Measurements from ENCODE around the gene TTLL6.

TTLL6 gene

DNA sequence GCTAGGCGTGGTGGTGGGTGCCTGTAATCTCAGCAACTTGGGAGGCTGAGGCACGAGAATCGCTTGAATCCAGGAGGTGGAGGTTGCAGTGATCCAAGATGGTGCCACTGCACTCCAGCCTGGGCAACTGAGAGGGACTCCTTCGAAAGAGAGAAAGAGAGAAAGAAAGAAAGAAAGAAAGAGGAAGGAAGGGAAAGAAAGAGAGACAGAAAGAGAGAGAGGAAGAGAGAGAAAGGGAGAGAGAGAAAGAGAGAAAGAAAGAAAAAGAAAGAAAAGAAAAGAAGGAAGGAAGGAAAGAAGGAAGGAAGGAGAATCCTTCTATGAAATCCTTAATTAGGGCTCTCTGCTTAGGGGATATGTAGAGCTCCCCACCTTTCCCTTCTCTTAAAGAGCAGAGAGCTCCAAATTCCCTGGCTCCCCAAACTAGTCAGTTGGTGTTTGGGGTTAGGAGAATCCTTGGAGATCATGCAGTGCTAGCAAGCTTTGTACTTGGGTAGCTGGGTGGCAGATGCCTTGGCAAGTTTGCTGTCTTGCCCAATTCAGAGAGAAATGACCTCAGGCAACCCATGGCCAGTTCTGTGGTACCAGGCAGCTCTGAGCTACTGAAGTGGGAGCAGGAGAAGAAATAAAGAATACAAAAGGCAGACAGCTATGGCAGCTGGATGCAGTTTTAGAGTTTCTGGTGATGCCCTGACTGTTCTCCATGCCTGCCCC lies 79.5 kb downstream of the TTLL6 start:
- no peak for DNase-seq (ENCODE audit: low spot score)

DNA sequence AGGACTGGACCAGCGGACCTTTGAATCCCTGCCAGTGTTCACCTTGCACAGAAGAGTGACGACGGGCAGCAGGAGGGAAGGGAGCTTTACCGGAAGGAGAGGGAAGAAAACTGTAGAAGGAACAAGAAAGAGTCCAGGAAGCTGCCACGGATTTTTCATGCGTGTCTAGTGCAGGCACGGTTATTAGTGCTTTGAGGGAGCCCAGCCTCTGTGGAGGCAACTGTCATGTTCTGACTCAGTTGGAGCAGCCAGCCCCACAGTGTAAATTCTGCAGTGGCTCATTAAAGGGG lies 82.0 kb downstream of the TTLL6 start:
- DNase-seq (ENCODE audit: low spot score) = no peak

DNA sequence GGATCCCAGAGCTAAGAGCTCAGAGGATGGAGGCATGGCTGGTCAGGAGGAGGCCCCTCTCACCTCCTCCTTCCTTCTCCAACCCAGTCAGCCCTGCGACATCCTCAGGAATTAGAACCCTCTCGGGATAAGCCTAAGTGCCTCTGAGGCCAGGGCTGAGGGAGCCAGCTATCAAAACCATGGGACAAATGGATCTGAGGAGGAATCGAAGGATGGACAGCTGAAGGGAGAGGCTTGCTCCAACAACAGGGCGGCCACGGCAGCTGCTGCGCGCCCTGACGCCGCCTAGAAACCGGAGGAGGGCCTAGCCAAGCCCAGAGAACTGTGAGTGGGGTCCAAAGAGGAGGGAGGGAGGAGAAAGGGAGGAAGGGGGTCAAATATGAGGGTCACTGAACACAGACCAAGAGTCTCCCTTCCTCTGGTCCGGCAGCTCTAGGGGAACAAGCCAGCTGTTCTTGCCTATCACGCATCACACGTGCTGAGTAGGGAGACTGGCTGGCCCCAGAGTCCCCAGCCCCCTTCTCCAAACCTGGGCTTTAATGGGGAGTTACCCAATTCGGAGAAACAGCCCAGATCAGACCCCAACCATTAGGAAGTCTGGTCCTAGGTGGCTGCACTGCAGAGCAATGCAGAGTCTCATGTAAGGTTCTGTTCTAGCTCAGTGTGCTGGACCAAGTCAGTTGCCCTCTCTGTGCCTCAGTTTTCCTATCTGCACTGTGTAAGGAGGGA lies 82.5 kb downstream of the TTLL6 start:
- no peak for DNase-seq (ENCODE audit: low spot score)

DNA sequence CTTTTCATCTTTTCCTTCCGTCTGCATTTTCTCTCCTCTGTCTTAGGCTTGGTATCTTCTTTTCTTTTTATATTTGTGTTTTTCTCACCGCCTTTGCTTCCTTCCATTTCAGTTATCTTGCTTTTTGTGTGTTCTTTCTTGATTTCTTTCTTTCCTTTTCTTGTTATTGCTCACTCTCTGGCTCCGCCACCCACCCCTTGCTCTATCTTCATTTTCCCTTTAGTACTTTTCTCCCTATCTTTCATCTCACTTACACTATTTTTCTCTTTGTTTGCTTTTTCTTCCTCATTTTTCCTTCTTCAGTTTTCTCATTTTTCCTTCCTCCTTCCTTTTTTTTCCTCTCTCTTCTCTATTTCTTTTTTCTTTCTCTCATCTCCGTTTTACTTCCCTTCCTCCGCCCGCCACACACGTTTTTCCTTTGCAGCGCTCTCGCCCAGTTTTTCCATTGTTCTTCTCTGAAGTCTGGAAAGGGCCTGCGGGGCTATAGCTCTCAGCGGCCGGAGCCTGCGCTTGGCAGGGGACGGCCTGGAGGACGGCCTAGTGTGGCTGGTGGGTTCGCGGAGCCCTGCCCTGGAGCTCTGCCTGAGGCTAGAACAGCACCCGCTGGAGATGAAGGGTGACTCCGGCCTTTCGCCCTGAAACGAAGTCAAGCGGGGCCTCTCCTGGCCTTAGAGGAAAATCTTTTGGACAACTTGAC lies 83.2 kb downstream of the TTLL6 start:
- DNase-seq (ENCODE audit: low spot score) = no peak

DNA sequence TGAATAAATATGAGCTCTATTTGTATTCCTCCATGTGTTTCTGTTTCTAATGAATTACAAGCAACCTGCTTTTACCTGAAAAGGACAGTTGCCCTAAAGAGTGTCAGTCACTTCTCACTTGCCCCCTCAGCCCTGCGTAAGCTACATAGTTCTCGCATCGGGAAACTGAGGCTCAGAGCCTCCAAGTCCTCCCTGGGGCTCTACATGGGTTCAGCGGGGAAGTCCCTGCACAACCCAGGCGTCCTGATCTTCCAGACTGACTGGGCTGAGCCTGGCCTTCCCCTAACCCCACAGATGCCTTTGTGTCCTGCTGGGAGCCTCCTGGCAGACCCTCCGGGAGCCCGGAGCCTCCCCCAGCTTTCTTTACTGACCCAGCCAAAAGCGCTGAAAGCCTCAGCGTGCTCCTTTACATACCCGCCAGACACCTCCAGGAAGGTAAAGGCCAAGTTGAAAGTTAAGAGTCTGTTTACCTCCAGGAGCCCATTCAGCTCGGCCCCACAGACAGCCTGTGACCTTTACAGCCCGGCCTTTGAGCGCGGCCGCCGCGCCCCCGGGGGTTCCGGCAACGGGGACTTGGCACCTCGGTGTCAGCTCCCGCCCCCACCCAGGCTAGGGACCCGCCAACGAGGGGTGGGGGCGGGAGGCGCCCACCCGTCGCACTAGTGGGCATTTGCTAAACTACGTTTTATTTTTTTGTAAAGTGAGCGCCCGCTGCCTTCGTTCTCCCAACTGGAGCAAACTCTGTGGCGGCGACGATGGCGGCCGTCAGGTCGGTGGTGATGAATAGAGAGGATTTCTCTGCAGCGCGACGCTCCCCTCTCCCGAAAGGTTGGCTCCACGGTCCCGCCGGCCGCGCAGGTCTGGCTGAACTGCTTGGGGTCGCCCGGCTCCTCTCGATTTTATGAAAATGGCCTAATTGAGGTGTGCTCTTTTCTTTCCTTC lies 84.1 kb downstream of the TTLL6 start:
- DNase-seq (ENCODE audit: low spot score) = no peak

DNA sequence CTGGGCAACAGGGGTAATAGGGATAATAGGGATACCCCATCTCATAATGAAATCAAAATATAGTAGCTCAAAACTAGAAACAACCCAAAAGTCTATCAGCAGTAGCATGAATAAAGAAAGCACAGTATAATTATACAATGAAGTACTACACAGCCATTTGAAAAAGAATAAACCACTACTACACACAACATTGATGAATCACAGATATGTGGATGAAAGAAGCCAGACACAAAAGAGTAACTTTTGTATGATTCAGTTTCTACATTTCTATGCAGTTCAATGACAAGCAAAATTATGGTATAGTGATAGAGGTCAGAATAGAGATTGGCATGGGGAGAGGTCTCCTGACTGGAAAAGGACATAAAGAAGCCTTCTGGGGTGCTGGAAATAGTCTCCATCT lies 85.7 kb downstream of the TTLL6 start:
- DNase-seq (ENCODE audit: low spot score) = no peak

DNA sequence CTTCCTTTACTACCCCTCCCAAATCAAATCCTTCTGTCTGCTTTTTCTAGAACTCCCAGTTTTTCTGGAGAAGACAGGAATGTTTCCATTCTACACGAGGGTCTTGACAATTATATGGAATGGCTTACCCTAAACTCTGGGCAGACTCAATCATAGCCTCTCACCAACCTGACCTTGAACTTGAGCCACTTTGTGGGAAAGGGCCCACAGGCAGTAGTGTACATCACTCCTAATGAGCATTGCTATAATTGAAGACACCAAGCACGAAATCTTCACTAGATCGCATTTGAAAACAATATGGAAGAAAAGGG lies 86.8 kb downstream of the TTLL6 start:
- no peak for DNase-seq (ENCODE audit: low spot score)

DNA sequence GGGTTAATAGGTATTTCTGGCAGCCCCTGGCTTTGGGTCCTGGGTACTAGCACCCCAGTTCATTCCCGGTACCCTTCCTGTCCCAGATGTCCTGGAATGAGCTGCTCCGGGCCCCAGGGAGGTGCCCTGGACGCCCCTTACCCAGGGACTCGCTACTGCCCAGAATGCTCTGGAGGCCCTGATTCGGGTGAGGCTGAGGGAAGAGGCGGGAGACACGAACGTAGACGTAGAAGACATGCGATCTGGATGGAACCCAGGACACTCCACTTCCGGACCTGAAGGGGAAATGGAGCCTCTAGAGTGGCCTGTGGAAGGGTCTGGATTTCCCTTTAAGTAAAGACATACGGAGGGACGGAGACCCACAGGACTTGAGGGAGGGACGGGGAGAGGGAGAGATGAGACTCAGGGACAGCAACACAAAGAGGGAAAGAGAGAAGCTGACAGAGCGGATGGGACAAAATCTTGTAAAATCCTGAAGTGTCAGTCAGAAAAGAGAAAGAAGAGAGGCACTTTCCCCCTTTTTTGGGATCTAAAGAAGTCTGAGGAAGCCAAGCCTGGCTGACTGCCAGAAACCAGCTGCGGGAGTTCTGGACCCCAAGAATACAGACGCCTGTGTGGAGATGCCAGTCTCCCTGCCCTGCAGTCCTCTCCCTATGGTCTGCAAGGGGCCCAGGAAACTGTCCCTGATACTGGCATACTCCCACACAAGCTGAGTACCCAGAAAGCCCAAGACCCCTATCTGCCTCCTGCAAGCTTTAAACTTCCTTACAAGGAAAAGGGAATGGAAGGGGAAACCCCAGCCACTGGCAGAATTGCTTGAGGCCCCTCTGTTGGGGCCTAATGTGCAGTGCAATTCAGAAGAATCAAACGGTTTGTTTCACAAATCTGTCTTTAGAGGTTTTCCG lies 87.4 kb downstream of the TTLL6 start:
- DNase-seq (ENCODE audit: low spot score) = no peak

DNA sequence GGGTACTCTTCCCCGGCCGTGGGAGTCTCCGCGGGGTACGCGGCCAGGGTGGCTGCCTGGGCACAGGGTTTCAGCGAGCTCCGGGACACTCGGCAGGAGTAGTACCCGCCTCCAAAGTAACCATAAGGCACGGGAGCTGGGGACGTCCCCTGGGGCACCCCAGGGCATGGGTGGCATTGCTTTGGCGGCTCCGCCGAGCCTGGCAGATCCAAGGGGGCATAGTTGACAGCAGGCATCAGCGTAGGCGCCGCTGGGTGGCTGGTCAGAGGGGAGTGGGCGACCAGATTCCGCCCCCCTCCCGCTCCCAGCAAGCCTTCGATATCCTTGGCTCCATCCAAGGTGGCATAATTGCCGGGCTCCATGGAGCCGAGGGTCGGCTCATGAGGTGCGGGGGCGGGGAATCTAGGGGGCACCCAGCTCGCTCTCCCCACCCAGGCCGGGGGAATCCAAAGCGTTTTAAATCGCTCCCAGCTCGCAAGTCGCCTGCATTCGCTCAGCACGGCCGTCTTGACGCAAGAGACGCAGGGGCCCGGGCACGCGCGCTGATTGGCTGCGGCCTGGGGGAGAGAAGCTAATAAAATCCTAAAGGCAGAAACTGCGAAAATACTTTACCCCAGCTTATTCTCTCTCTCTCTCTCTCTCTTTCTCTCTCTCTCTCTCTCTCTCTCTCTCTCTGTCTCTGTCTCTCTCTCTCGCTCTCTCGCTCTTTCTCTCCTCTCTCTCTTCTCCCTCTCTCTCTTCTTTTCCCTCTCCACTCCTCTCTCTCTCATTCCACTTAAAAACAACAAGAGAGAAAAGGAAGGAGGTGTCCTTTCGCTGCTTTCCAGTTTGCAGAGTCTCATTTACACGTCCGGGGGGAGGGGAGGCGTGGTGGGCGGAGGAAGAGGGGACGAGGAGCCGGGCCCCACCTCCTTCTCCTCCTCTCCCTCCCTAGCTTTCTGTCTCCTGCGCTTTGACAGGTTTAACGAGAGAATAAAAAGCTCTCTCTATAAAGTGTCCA lies 88.5 kb downstream of the TTLL6 start, which contains the start of gene HOXB13:
HOXB13 (minus strand) TSS at position 519 of the 1,000 bp plus-strand sequence; CDS start at position 362, 157 bp downstream.
- DNase-seq (ENCODE audit: low spot score) = no peak

DNA sequence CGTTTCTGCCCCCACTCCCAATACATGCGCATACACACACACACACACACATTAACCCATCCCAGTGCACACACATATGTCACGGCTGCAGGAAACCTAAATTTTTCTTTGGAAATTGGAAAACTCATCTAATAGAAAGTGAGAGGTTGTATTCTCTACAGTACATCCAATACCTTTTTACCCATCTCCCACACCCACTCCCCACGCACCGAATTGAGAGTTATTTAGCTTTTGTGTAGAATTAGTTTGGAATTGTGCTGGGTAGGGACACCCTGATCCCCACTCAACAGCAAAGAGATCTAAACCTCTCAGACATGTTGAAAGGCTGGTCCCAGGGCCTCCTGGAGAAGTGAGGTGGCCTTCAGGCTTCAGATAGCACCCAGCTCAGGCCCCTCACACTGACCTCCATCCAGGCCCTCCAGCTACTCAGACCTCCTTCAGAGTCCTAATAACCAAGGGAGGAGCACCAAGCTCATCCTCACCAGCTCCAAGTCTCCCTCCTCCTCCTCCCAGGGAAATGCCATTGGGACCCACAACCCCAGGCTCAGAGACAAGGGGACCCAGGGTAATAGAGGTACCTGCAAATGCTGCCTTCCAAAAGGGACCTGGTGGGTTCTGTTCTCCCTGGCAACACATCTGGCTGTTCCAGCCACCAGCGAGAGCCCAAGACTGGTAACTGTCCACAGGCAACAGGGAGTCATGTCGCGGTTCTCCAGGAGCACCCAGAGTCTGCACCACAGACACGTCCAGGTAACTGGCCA lies 89.4 kb downstream of the TTLL6 start:
- DNase-seq (ENCODE audit: low spot score) = no peak

DNA sequence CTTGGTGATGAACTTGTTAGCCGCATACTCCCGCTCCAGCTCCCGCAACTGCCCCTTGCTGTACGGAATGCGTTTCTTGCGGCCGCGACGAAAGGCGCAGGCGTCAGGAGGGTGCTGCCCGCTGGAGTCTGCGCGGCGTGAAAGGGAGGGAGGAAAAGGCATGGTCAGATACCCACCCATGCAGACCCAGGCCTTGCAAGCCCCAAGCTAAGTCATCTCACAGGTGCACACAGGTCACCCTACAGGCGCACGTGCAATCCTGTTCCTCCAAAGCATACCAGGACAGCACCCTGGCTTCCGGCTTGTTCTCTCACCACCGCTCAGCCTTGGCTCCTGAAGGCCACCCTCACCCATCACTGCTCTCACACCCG lies 90.1 kb downstream of the TTLL6 start:
- DNase-seq (ENCODE audit: low spot score) = no peak

DNA sequence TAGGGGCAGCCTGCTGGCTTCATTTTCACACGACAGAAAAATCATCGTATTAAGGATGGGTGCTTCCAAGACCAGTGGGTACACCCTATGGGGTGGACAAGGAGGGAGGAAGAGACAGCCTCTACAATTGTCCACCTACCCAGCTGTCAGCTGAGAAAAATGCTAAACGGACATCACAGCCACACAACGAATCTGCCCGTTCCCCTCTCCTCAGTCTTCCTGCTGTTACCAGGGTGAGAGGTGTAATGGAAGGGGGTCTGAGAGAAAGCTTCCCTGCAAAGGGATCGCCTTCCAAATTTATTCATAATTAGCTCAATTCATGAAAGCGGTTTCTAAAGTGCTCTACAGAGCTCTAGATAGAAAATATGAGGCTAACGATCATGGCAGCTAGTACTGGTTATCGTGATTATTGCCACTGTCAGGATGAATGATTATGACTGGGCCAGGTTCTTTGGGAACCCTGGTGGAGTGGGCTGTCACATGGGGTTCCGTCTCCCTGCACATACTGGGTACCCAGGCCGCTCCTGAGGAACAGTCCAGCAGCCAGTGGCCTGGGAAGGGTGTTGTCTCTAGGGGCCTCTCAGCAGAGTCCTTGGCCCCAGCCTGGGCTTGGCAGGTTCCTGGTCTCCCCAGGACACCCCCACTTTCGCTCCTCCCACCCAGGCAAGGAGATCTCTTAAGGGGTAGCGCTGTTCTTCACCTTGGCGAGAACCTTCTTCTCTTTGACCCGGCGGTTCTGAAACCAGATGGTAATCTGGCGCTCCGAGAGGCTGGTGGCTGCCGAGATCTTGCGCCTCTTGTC lies 90.7 kb downstream of the TTLL6 start:
- no peak for DNase-seq (ENCODE audit: low spot score)

DNA sequence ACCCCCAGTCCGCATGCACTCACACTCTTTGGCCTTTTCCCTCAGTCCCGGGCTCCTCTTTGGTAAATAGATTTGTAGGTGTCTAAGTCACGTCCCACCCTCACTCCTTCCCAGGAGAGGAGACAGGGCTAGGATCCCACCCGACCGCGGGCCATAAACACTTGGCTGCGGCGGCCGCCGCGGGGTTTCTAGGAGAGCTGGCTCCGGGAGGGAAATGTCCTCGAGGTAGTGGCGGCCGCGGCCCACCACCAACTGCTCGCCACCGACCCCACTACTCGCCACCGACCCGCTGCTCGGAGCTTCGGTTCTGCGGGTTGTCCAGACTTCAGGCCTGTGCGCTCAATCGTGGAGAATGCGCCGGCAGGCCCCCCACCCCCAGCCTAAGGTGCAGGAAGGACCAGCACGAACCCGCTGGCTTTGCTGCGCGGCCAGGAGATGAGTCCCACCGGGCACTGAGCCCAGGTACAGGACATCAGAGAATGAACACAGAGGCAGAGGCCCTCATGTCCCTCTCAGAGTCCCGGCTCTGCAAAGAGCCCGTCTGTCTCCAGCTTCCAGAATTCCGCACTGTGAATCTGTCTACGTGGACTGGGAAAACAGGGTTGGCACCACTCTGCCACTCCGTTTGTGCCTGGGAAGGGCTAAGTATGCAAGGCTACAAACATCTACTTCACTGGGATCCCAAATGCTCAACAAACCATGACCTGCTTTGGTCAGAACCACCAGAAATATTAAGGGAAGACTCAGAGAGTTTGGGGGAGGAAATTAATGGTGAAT lies 91.6 kb downstream of the TTLL6 start:
- no peak for DNase-seq (ENCODE audit: low spot score)

DNA sequence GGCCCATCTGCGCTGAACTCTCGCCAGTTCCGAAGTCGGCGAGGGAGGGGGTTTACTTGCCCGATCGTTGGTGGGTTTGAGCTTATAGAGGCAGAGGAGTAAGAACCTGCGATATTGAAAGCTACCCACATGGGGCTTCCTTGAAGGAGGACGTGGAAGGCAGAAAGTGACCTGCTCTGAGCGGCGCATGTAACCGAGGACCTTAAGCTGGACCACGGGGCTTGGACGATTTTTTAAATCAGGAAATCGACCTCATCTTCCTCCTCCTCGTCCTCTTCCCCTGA lies 92.1 kb downstream of the TTLL6 start:
- no peak for DNase-seq (ENCODE audit: low spot score)

DNA sequence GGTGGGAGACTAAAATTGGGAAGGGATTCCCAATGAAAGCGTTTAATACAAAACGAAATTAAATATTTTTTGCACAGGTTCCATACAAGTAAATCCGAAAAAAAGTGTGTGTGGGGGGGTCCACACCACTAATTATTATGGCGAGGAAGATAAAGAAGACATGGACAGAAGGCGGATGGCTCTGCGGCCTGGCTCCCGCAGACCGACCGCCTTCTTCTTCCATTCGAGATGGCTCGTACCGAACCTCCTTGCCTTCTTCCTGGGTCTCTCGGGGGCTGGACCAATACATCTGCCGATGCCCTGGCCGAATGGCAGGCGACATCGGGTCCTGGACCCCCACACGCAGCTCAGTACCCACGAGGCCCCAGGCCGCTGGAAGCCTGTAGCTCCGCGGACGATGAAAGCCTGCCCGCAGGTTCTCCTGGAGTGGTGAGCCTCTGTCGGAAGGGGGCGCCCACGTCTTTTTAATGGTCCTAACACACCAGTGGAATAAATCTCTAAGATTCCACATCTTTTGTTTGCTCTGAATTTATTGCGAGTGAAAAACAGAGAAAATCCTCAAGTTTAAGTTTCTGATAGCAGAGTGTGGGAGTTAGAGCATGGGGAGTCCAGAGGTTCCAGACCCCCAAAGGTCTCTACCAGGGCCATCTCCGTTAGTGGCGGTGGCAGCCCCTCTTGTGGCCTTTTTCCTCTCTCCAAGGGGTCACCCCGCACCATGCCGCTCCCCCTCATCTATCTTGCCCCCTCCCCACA lies 92.6 kb downstream of the TTLL6 start:
- peak; percentile 59 for DNase-seq (ENCODE audit: low spot score)

DNA sequence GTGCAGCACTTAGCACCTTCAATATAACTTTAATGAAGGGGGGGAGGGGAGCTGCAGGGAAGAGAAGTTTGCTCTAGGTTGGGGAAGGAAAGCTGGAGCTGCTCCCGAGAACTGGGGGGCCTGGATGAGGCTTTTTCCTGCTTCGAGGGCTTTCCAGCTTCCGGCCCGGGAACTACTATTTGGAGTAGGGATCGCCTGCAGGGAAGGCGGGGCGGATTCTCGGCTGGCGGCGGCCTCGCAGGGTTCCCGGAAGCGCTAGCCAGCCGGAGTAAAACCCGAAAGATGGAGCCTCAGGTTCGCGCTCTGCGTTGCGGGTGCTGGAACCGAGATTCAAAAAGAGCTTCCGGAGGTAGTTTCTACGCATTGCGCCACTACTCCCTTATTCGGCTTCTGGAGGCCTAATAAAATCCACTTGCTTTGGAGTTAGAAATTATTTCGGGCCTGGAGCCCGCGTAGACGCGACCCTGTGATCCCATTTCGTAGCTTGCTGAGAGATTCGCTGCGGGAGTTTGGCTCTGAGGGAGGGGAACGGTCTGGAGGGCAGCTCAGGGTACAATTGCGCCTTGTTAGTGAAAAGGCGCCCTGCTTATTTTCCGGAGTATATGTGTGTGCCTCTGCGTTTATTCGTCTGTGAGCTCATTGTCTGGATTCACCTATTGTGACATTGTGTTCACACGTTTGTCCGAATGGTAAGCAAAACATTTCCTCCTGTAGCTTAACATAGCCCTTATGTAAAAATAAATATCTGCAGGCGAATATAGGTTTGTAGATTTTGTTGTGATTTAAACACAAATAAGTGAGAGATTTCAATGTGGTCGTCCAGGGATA lies 93.4 kb downstream of the TTLL6 start:
- DNase-seq (ENCODE audit: low spot score) = no peak

Measured in globus pallidus (tissue), 1 donor.